NT2/D1 (cell line): ENCODE results near the gene IPP.

Experiments used
- SUZ12 ChIP-seq: IDR thresholded peaks from 2 replicates; pipeline ENCODE4 v1.6.1; 2011; ENCODE audit not compliant: insufficient read length, insufficient read depth; ENCODE audit errors: extremely low read depth
- YY1 ChIP-seq: IDR thresholded peaks from 2 replicates; pipeline ENCODE4 v1.6.1; 2011; ENCODE audit not compliant: insufficient read length, insufficient read depth
- ZNF274 ChIP-seq: IDR thresholded peaks from 2 replicates; pipeline ENCODE4 v1.6.1; 2011; ENCODE audit warnings: mild to moderate bottlenecking, low read depth, low read length

GRCh38 chr1:45667321-45668111 lies 82.9 kb downstream of the IPP start:
- TF ChIP-seq YY1 (no peak), SUZ12 (no peak), ZNF274 (no peak)
